MCF 10A (cell line): ENCODE results near the gene BNC2. TPM values are rescaled to one million over a fixed set of nuclear protein-coding genes. Genes with fewer than 3 reads are reported as not detected.

ENCODE experiments used
- BruUV-seq: library from RNA; stranded (reverse); fragments of 400-500 nt; replicated peaks from 2 replicates; lab custom pipeline; 2021; lab: Mats Ljungman, UMichigan
- CTCF ChIA-PET: fragments of 300-600 bp; sonication (Branson Sonifier 250); formaldehyde crosslinking; extraction: SDS; loops from one replicate; lab custom pipeline; 2021; ENCODE audit warnings: antibody characterized with exemption, inconsistent platforms; lab: Yijun Ruan, JAX
- POLR2A ChIA-PET: fragments of 300-600, 350-650 bp; sonication (Branson Sonifier 250); formaldehyde crosslinking; extraction: SDS; loops from one replicate; lab custom pipeline; 2020; ENCODE audit warnings: antibody characterized with exemption, inconsistent platforms; lab: Yijun Ruan, JAX
- DNase-seq: peaks from one replicate; pipeline ENCODE4 v3.0.0-alpha.2; 2018; ENCODE audit not compliant: unreplicated experiment
- H3K27ac Mint-ChIP-seq: one replicate; pipeline ENCODE4 v1.8.0; 2022; ENCODE audit warnings: mild to moderate bottlenecking, low read depth, mixed read lengths; ENCODE audit not compliant: unreplicated experiment
- H3K27me3 Mint-ChIP-seq: one replicate; pipeline ENCODE4 v1.8.0; 2022; ENCODE audit warnings: mixed read lengths; ENCODE audit not compliant: insufficient read depth, unreplicated experiment
- H3K36me3 Mint-ChIP-seq: one replicate; pipeline ENCODE4 v1.8.0; 2022; ENCODE audit warnings: mild to moderate bottlenecking, moderate library complexity, mixed read lengths; ENCODE audit not compliant: insufficient read depth, unreplicated experiment
- H3K4me1 Mint-ChIP-seq: one replicate; pipeline ENCODE4 v1.8.0; 2022; ENCODE audit warnings: mixed read lengths; ENCODE audit not compliant: insufficient read depth, unreplicated experiment
- H3K4me3 Mint-ChIP-seq: one replicate; pipeline ENCODE4 v1.8.0; 2022; ENCODE audit warnings: mild to moderate bottlenecking, moderate library complexity, mixed read lengths; ENCODE audit not compliant: unreplicated experiment
- H3K9me3 Mint-ChIP-seq: one replicate; pipeline ENCODE4 v1.8.0; 2022; ENCODE audit warnings: mixed read lengths; ENCODE audit not compliant: unreplicated experiment
- CTCF ChIP-seq: fragments of 200-600 bp; IDR thresholded peaks from one replicate; pipeline ENCODE4 v1.8.0; 2022; ENCODE audit warnings: antibody characterized with exemption, mild to moderate bottlenecking; ENCODE audit not compliant: unreplicated experiment
- intact Hi-C: fragments of 100-400 bp; cut with micrococcal nuclease; formaldehyde crosslinking; loops from 2 replicates; pipeline ENCODE4 v1.14.1; 2022
- total RNA-seq: library from RNA; stranded (reverse); gene quantifications from 2 replicates; pipeline ENCODE4 v1.2.3, GENCODE V29; 2022

Gene BNC2
- total RNA-seq, 1 experiment from 2014 or later, result not detected

- POLR2A ChIA-PET, result no interaction called here
- Mint-ChIP-seq H3K27ac (no peak overlapping the region), H3K9me3 (no peaks in the 10 kb centered on the region), H3K27me3 (peaks cover 59% of the 10 kb centered on the region), H3K36me3 (no peaks in the 10 kb centered on the region), H3K4me1 (no peaks in the 10 kb centered on the region), H3K4me3 (no peak overlapping the region)
- no peak for DNase-seq
- intact Hi-C loops, result no loop called here
- BruUV-seq, result no TSS peak
- TF ChIP-seq CTCF, result no peak
- CTCF ChIA-PET, result interaction anchor here (0.6 kb wide), 1 partner anchor 129 kb away, joined by 5 read pairs; no protein-coding TSS in a partner anchor
Observed at GRCh38 chr9:16418721-16419120, 451.7 kb downstream of the BNC2 start.

GRCh38 chr9:16417749-16418148 lies 452.7 kb downstream of the BNC2 start:
- BruUV-seq, result no TSS peak
- CTCF ChIA-PET, result no interaction called here
- intact Hi-C loops, result no loop called here

GRCh38 chr9:16417161-16417560 lies 453.3 kb downstream of the BNC2 start:
- peak; percentile 71 for DNase-seq
- CTCF ChIA-PET, result no interaction called here
- no peak for TF ChIP-seq CTCF
- no peak overlapping the region for H3K4me3 Mint-ChIP-seq
- intact Hi-C loops, result no loop called here
- no TSS peak for BruUV-seq
- H3K27ac Mint-ChIP-seq, result no peak overlapping the region
- POLR2A ChIA-PET, result interaction anchor here (0.6 to 0.7 kb wide), 2 partner anchors 17 to 267 kb away, joined by 3 to 4 read pairs; no protein-coding TSS in a partner anchor
- H3K36me3 Mint-ChIP-seq, result no peaks in the 10 kb centered on the region
- H3K4me1 Mint-ChIP-seq, result no peaks in the 10 kb centered on the region
- peaks cover 57% of the 10 kb centered on the region for H3K27me3 Mint-ChIP-seq
- H3K9me3 Mint-ChIP-seq, result no peaks in the 10 kb centered on the region

More at GRCh38 chr9:16417749-16418148, 452.7 kb downstream of the BNC2 start:
- Mint-ChIP-seq H3K4me1 (no peaks in the 10 kb centered on the region), H3K27ac (no peak overlapping the region), H3K36me3 (no peaks in the 10 kb centered on the region), H3K9me3 (no peaks in the 10 kb centered on the region), H3K27me3 (peaks cover 57% of the 10 kb centered on the region), H3K4me3 (no peak overlapping the region)
- POLR2A ChIA-PET, result interaction anchor here (0.7 kb wide), 1 partner anchor 17 kb away, joined by 5 read pairs; no protein-coding TSS in a partner anchor
- TF ChIP-seq CTCF, result no peak
- DNase-seq, result peak; percentile 69

- POLR2A ChIA-PET, result interaction anchor here (0.8 kb wide), 1 partner anchor 12 kb away, joined by 3 read pairs; no protein-coding TSS in a partner anchor
- H3K4me1 Mint-ChIP-seq, result no peaks in the 10 kb centered on the region
Observed at GRCh38 chr9:16414451-16414850, 456.0 kb downstream of the BNC2 start.

More at GRCh38 chr9:16414451-16414850, 456.0 kb downstream of the BNC2 start:
- no TSS peak for BruUV-seq
- no peaks in the 10 kb centered on the region for H3K9me3 Mint-ChIP-seq
- intact Hi-C loops, result no loop called here
- no peak for TF ChIP-seq CTCF
- no peak overlapping the region for H3K4me3 Mint-ChIP-seq
- CTCF ChIA-PET, result interaction anchor here (0.6 to 0.7 kb wide), 2 partner anchors 27 to 405 kb away, joined by 3 to 6 read pairs; no protein-coding TSS in a partner anchor
- no peaks in the 10 kb centered on the region for H3K36me3 Mint-ChIP-seq
- DNase-seq, result no peak
- peaks cover 61% of the 10 kb centered on the region for H3K27me3 Mint-ChIP-seq
- H3K27ac Mint-ChIP-seq, result no peak overlapping the region
